Parathyroid adenoma (tissue), 2 donors: ENCODE results near the gene XPNPEP1.

ENCODE experiments used
- H2AFZ ChIP-seq: fragments of 300-600 bp; sonication (generic); one replicate; pipeline ENCODE4 v1.7.0; 2017; ENCODE audit warnings: antibody characterized with exemption, mild to moderate bottlenecking
- H3K27ac ChIP-seq: fragments of 300-600 bp; sonication (generic); one replicate; pipeline ENCODE4 v1.7.0; 2017
- H3K27me3 ChIP-seq: fragments of 300-600 bp; sonication (generic); one replicate; pipeline ENCODE4 v1.7.0; 2017; ENCODE audit warnings: low read length; ENCODE audit not compliant: control insufficient read depth, insufficient read depth
- H3K36me3 ChIP-seq: fragments of 300-600 bp; sonication (generic); one replicate; pipeline ENCODE4 v1.7.0; 2017; ENCODE audit warnings: low read length; ENCODE audit not compliant: control insufficient read depth, insufficient read depth
- H3K4me1 ChIP-seq: fragments of 300-600 bp; sonication (generic); one replicate; pipeline ENCODE4 v1.7.0; 2017; ENCODE audit warnings: control low read depth
- H3K4me2 ChIP-seq: fragments of 300-600 bp; sonication (generic); one replicate; pipeline ENCODE4 v1.7.0; 2017; ENCODE audit warnings: low read length
- H3K4me3 ChIP-seq: fragments of 300-600 bp; sonication (generic); one replicate; pipeline ENCODE4 v1.7.0; 2017; ENCODE audit warnings: low read depth, low read length
- H3K79me2 ChIP-seq: fragments of 300-600 bp; sonication (generic); one replicate; pipeline ENCODE4 v1.7.0; 2017; ENCODE audit warnings: control low read depth
- H3K9ac ChIP-seq: fragments of 300-600 bp; sonication (generic); one replicate; pipeline ENCODE4 v1.7.0; 2017; ENCODE audit warnings: mild to moderate bottlenecking
- H3K9me3 ChIP-seq: fragments of 300-600 bp; sonication (generic); one replicate; pipeline ENCODE4 v1.7.0; 2017; ENCODE audit warnings: low read length; ENCODE audit not compliant: control insufficient read depth
- CTCF ChIP-seq: fragments of 300-600 bp; sonication (generic); IDR thresholded peaks from one replicate; pipeline ENCODE4 v1.7.0; 2017; ENCODE audit warnings: antibody characterized with exemption, mild to moderate bottlenecking
- donor health status: primary hyperparathyroidism.

XPNPEP1 gene

GRCh38 chr10:109945473-109946177, 22.3 kb upstream of the XPNPEP1 start:
- Histone ChIP-seq H3K79me2 (no peaks in the 10 kb centered on the region), H3K4me1 (no peaks in the 10 kb centered on the region), H3K9me3 (no peaks in the 10 kb centered on the region), H2AFZ (no peak overlapping the region), H3K27ac (no peak overlapping the region), H3K9ac (no peak overlapping the region), H3K4me3 (no peak overlapping the region), H3K27me3 (no peaks in the 10 kb centered on the region), H3K36me3 (no peaks in the 10 kb centered on the region), H3K4me2 (no peak overlapping the region)
- TF ChIP-seq CTCF = no peak

GRCh38 chr10:109944613-109945012, 21.3 kb upstream of the XPNPEP1 start:
- Histone ChIP-seq H3K27me3 (no peaks in the 10 kb centered on the region), H3K79me2 (no peaks in the 10 kb centered on the region), H3K4me1 (no peaks in the 10 kb centered on the region), H3K9ac (no peak overlapping the region), H3K36me3 (no peaks in the 10 kb centered on the region), H3K4me3 (no peak overlapping the region), H3K4me2 (no peak overlapping the region), H3K9me3 (no peaks in the 10 kb centered on the region), H3K27ac (no peak overlapping the region), H2AFZ (no peak overlapping the region)
- TF ChIP-seq CTCF = no peak

GRCh38 chr10:109941236-109941862, 18.0 kb upstream of the XPNPEP1 start:
- TF ChIP-seq CTCF = no peak
- no peaks in the 10 kb centered on the region for H3K4me1 ChIP-seq

GRCh38 chr10:109940553-109940952, 17.2 kb upstream of the XPNPEP1 start:
- no peak overlapping the region for H2AFZ ChIP-seq
- no peak overlapping the region for H3K4me3 ChIP-seq
- H3K36me3 ChIP-seq = no peaks in the 10 kb centered on the region
- H3K27me3 ChIP-seq = no peaks in the 10 kb centered on the region
- no peaks in the 10 kb centered on the region for H3K4me1 ChIP-seq
- no peaks in the 10 kb centered on the region for H3K79me2 ChIP-seq
- H3K9ac ChIP-seq = no peak overlapping the region
- TF ChIP-seq CTCF = no peak
- H3K9me3 ChIP-seq = no peaks in the 10 kb centered on the region
- H3K4me2 ChIP-seq = no peak overlapping the region
- no peak overlapping the region for H3K27ac ChIP-seq

More at GRCh38 chr10:109941236-109941862, 18.0 kb upstream of the XPNPEP1 start:
- Histone ChIP-seq H3K4me2 (no peak overlapping the region), H3K4me3 (no peak overlapping the region), H2AFZ (no peak overlapping the region), H3K27me3 (no peaks in the 10 kb centered on the region), H3K79me2 (no peaks in the 10 kb centered on the region), H3K9ac (no peak overlapping the region), H3K27ac (no peak overlapping the region), H3K36me3 (no peaks in the 10 kb centered on the region), H3K9me3 (no peaks in the 10 kb centered on the region)

GRCh38 chr10:109940117-109940516, 16.8 kb upstream of the XPNPEP1 start:
- H3K36me3 ChIP-seq = no peaks in the 10 kb centered on the region
- H3K9me3 ChIP-seq = no peaks in the 10 kb centered on the region
- H3K27me3 ChIP-seq = no peaks in the 10 kb centered on the region
- no peak for TF ChIP-seq CTCF
- no peaks in the 10 kb centered on the region for H3K79me2 ChIP-seq
- no peak overlapping the region for H3K9ac ChIP-seq
- H3K4me1 ChIP-seq = no peaks in the 10 kb centered on the region
- no peak overlapping the region for H3K4me2 ChIP-seq
- no peak overlapping the region for H2AFZ ChIP-seq
- no peak overlapping the region for H3K4me3 ChIP-seq
- no peak overlapping the region for H3K27ac ChIP-seq
